Measurements from ENCODE around the gene CDC42BPA.
"Not testable (repeated sequence)": the region's sequence is repeated elsewhere in the genome, so short reads cannot be mapped to it uniquely, and the experiment has no call there.

The CDC42BPA gene

DNA sequence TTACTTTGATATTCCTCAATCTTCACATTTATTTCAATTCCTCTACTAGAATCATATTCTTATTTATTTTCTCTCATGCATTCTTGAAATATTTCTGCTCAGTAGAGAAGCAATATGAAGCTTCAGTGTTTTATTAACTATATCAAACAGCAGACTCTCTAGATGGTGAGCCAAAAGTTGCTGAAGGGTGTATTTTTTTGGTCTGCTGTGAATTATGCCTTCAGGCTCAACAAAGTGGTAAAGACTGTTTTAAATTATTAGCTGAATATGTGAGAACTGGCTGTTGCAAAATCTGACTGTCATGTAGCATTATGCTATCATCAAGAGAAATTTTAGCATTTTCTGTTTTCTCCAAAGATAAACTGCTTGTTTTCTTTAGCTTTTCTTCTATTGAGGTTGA lies 24.9 kb upstream of the CDC42BPA start:
- no peak for TF ChIP-seq EZH2 (IDR thresholded peaks at IDR 0.05)
- TF ChIP-seq POLR2AphosphoS5 (IDR thresholded peaks at IDR 0.05; ENCODE audit: borderline replicate concordance, low read depth, low read length), result peak; percentile 29; the same call in 1 of the 2 replicates
- Histone ChIP-seq H3K4me3 (peak overlapping the region; percentile 77), H3K9ac (ENCODE audit: insufficient read length) (no peak overlapping the region), H3K36me3 (ENCODE audit: insufficient read depth, low read length) (no peaks in the 10 kb centered on the region), H3K27ac (peak overlapping the region; percentile 92), H3K9me3 (ENCODE audit: low read depth, low read length) (0 out of 2 replicates have a peak, but pooled peaks cover 19% of the 10 kb centered on the region)
- DNase-seq (ENCODE audit: low read depth, low spot score), result peak; percentile 91

DNA sequence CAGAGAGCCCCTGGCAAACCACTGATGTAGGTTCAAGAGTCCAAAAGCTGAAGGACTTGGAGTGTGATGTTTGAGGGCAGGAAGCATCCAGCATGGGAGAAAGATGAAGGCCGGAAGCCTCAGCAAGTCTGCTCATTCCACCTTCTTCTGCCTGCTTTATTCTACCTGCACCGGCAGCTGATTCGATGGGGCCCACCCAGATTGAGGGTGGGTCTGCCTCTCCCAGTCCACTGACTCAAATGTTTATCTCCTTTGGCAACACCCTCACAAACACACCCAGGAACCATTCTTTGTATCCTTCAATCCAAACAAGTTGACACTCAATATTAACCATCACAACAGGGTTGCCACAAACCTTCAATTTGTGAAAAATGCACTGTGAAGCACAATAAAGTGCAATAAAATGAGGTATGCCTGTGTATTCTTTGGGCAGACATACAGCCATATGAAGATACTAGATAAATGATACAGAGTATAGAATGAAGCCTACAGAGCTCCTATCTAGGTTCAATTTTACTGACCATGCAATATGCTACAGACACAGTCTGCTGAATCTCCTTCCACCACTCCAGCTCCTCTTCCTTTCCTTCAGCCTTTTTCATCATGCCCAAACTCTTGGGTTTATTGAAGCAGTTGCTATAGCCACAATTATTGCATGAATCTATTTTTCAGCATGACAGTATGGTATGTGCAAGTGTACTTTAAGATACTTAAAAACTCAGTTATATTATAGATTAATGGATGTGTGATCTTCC lies 24.0 kb upstream of the CDC42BPA start:
- no peak for DNase-seq (ENCODE audit: low read depth, low spot score)
- no peaks in the 10 kb centered on the region for H3K36me3 ChIP-seq (ENCODE audit: insufficient read depth, low read length)
- TF ChIP-seq POLR2AphosphoS5 (IDR thresholded peaks at IDR 0.05; ENCODE audit: borderline replicate concordance, low read depth, low read length) (no peak), EZH2 (IDR thresholded peaks at IDR 0.05) (no peak), FOXP2 (optimal IDR thresholded peaks at IDR 0.05; ENCODE audit: control extremely low read depth, extremely low read length, insufficient read depth) (no peak)

DNA sequence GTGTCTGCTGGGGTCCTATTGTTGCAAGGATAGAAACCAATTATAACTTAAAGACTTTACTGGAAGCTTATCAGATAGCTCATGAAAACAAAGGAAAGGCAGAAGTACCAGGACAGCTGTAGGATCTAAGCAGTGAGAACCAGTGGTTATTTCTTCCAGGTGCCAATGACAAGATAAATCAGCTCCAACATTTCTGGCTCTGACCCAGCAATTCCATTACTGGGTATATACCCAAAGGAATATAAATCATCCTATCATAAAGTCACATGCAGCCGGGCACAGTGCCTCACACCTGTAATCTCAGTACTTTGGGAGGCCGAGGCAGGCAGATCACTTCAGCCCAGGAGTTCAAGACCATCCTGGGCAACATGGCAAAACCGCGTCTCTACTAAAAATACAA lies 17.8 kb upstream of the CDC42BPA start:
- not testable (repeated sequence) for H3K27ac ChIP-seq; DNase-seq (ENCODE audit: low read depth, low spot score); H3K9ac ChIP-seq (ENCODE audit: insufficient read length); H3K36me3 ChIP-seq (ENCODE audit: insufficient read depth, low read length); H3K4me3 ChIP-seq
- H3K9me3 ChIP-seq (ENCODE audit: low read depth, low read length), result peaks cover 13% of the 10 kb centered on the region; the same call in 1 of the 2 replicates

More for the DNA sequence above, 24.0 kb upstream of the CDC42BPA start:
- Histone ChIP-seq H3K4me3 (no peak overlapping the region), H3K27ac (peak overlapping the region; percentile 92), H3K9me3 (ENCODE audit: low read depth, low read length) (0 out of 2 replicates have a peak, but pooled peaks cover 19% of the 10 kb centered on the region), H3K9ac (ENCODE audit: insufficient read length) (no peak overlapping the region)

DNA sequence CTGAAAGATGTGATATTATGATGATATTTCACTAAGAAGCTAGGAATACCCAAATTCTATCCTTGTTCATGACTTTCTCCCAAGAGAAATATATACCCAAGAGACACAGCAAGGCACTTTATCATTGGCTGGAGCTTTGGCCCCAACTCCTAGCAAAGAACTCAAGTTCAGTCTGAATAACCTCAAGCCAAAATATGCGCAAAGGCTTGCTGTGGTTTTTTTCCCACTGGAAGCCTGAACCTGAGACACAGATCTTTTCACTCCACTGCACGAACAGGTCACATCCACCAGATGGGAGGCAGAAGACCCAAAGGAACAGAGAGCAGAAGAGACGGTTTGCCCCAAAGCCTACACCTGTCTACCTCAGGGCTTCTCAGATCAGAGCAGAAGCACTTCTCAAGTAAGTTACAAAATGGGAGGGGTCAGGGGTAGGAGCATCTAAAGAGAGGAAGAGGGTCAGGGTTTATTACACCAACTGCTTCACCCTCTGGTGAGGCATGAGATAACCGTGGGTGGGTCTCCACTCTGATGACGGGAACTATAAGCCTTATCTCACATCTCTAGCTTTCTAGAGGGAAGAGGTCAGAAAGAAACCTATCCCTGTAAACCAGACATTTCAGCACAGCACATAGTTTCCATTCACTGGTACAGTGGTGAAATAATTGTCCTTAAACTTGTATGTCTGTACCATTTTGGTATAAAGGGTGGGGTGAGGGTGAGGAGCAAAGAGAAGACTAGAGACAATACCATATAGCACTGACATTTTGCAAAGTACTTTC lies 17.1 kb upstream of the CDC42BPA start:
- no peaks in the 10 kb centered on the region for H3K36me3 ChIP-seq (ENCODE audit: insufficient read depth, low read length)
- no peak for DNase-seq (ENCODE audit: low read depth, low spot score)
- TF ChIP-seq POLR2AphosphoS5 (IDR thresholded peaks at IDR 0.05; ENCODE audit: borderline replicate concordance, low read depth, low read length) (no peak), FOXP2 (optimal IDR thresholded peaks at IDR 0.05; ENCODE audit: control extremely low read depth, extremely low read length, insufficient read depth) (no peak), EZH2 (IDR thresholded peaks at IDR 0.05) (no peak)
- H3K9ac ChIP-seq (ENCODE audit: insufficient read length), result no peak overlapping the region
- H3K9me3 ChIP-seq (ENCODE audit: low read depth, low read length), result peaks cover 9% of the 10 kb centered on the region; the same call in 1 of the 2 replicates
- no peak overlapping the region for H3K4me3 ChIP-seq
- H3K27ac ChIP-seq, result no peak overlapping the region

DNA sequence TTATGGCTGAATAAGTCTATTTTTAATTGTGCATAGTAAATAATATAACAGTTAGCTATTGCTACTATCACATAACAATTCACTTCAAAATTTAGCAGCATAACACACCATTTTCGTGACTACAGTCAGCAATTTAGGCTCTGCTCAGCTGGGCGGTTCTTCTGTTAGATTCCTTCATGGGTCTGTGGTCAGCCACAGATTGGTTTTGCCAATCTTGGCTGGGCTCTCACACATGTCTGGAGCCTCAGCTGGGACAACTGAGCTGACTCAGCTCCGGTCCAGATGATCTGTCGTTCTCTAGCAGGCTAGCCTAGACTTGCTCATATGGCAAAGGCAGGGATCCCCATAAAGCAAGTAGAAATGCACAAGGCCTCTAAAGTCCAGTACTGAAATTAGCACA lies 15.1 kb upstream of the CDC42BPA start:
- H3K36me3 ChIP-seq (ENCODE audit: insufficient read depth, low read length), result no peaks in the 10 kb centered on the region
- no peak for DNase-seq (ENCODE audit: low read depth, low spot score)
- peaks cover 5% of the 10 kb centered on the region; the same call in 1 of the 2 replicates for H3K9me3 ChIP-seq (ENCODE audit: low read depth, low read length)
- no peak overlapping the region for H3K4me3 ChIP-seq
- H3K27ac ChIP-seq, result no peak overlapping the region
- TF ChIP-seq POLR2AphosphoS5 (IDR thresholded peaks at IDR 0.05; ENCODE audit: borderline replicate concordance, low read depth, low read length) (no peak), FOXP2 (optimal IDR thresholded peaks at IDR 0.05; ENCODE audit: control extremely low read depth, extremely low read length, insufficient read depth) (no peak), EZH2 (IDR thresholded peaks at IDR 0.05) (no peak)
- no peak overlapping the region for H3K9ac ChIP-seq (ENCODE audit: insufficient read length)

DNA sequence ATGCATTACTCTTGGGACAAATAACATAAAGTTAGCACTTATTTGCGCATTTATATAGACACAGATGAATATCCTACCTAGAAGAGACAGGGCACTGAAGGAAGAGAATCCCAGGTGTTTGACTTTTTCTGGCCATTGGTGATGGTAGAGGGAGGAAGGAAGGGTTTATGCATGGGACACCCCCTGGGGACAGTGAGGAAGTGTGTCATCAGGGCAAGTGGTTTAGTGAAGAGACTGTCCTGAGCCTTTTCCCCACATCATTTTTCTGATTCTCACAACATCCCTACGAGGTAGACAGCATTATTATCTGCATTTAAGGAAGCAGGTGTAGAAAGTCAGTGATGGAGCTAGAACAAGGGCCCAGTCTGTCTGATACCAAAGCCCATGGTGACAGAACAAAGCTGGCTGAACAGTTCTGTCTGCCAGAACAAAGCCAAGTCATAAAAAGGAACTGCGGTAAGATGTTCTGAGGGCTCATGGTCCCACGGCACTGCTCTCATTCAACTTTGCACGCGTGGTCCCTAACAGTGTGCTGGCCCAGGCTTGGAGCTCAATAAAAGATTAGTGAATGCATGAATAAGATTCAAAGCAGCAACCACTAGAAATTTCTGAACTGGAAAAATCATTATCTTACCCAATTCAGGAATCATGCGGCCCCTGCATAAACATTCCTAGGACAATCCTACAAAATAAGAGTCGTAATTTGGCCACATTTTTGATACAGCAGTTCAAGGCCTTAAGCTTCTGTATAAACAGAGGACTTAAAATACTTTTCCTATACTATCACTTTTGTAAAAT lies 12.2 kb upstream of the CDC42BPA start:
- peaks cover 5% of the 10 kb centered on the region; the same call in 1 of the 2 replicates for H3K9me3 ChIP-seq (ENCODE audit: low read depth, low read length)
- H3K4me3 ChIP-seq, result no peak overlapping the region
- no peak overlapping the region for H3K27ac ChIP-seq
- no peak overlapping the region for H3K9ac ChIP-seq (ENCODE audit: insufficient read length)
- no peak for DNase-seq (ENCODE audit: low read depth, low spot score)
- TF ChIP-seq EZH2 (IDR thresholded peaks at IDR 0.05), result no peak
- TF ChIP-seq POLR2AphosphoS5 (IDR thresholded peaks at IDR 0.05; ENCODE audit: borderline replicate concordance, low read depth, low read length), result no peak
- no peak for TF ChIP-seq FOXP2 (optimal IDR thresholded peaks at IDR 0.05; ENCODE audit: control extremely low read depth, extremely low read length, insufficient read depth)
- H3K36me3 ChIP-seq (ENCODE audit: insufficient read depth, low read length), result no peaks in the 10 kb centered on the region

DNA sequence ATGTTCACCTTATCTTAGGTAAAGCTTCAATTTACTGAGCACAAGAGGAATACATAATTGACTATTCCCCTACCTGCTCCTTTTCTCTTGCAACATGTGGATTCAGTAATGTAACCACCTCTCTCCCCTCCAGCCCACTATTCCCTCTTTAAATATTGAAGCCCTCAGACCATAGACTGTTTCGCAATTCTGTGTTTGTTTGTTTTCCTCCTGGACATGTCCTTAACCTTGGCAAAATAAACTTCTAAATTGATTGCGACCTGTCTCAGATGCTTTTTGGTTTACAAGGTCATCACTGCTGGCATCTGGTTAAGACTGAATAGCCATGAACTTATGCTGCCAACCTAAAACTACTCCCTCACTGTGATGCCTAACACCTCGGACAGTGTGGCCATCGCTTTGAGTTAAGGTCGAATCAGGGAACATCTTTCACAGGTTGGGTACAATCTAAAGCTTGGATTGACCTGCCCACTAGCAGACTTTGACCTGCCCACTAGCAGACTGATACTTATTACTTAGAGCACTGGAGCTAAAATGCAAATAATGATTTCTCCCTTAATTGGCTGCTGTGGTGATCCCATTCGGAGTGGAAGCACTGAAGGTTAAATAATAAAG lies 10.2 kb upstream of the CDC42BPA start:
- H3K27ac ChIP-seq, result no peak overlapping the region
- no peak for TF ChIP-seq FOXP2 (optimal IDR thresholded peaks at IDR 0.05; ENCODE audit: control extremely low read depth, extremely low read length, insufficient read depth)
- no peak for TF ChIP-seq POLR2AphosphoS5 (IDR thresholded peaks at IDR 0.05; ENCODE audit: borderline replicate concordance, low read depth, low read length)
- TF ChIP-seq EZH2 (IDR thresholded peaks at IDR 0.05), result no peak
- DNase-seq (ENCODE audit: low read depth, low spot score), result no peak
- H3K36me3 ChIP-seq (ENCODE audit: insufficient read depth, low read length), result no peaks in the 10 kb centered on the region
- peaks cover 4% of the 10 kb centered on the region; the same call in 1 of the 2 replicates for H3K9me3 ChIP-seq (ENCODE audit: low read depth, low read length)
- H3K9ac ChIP-seq (ENCODE audit: insufficient read length), result no peak overlapping the region
- no peak overlapping the region for H3K4me3 ChIP-seq

DNA sequence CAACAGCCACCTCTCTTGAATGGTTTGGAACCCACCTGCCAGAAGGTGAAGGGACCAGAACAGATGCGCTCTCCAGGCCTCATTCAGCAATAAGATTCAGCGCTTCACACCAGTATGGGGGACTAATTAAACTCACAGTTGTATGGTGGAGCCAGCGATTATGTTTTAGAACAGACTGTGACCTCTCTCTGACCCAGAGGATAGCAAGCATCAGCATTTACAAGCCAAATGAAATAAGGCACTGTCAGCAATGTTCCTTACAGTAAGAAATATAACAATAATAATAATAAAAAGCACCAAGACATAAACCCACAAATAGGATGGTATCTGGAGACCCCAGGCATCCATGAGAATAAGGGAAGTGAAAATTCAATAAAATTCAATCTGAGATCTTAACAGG lies 6.9 kb upstream of the CDC42BPA start:
- DNase-seq (ENCODE audit: low read depth, low spot score), result no peak
- no peak overlapping the region for H3K9ac ChIP-seq (ENCODE audit: insufficient read length)
- no peak overlapping the region for H3K4me3 ChIP-seq
- no peak for TF ChIP-seq POLR2AphosphoS5 (IDR thresholded peaks at IDR 0.05; ENCODE audit: borderline replicate concordance, low read depth, low read length)
- H3K9me3 ChIP-seq (ENCODE audit: low read depth, low read length), result no peaks in the 10 kb centered on the region
- H3K36me3 ChIP-seq (ENCODE audit: insufficient read depth, low read length), result no peaks in the 10 kb centered on the region
- no peak overlapping the region for H3K27ac ChIP-seq

Data from SK-N-MC (cell line).